H9 (cell line): Measurements from ENCODE around the gene EIF4H. TPM values are rescaled to one million over a fixed set of nuclear protein-coding genes. Genes with fewer than 3 reads are reported as not detected.

Source experiments
- DNase-seq: peaks from one replicate; pipeline ENCODE4 v3.0.0-alpha.2; 2017
- H2AFZ ChIP-seq: one replicate; pipeline ENCODE4 v1.6.1; 2013; ENCODE audit warnings: mild to moderate bottlenecking, low read length, control low read depth, moderate library complexity
- H2AK5ac ChIP-seq: 2 replicates; pipeline ENCODE4 v1.6.1; 2013; ENCODE audit warnings: low read length, control low read depth, mixed read lengths; ENCODE audit not compliant: insufficient read length
- H2BK120ac ChIP-seq: one replicate; pipeline ENCODE4 v1.6.1; 2013; ENCODE audit warnings: low read depth, mild to moderate bottlenecking, low read length, control low read depth, inconsistent platforms; ENCODE audit not compliant: poor library complexity, severe bottlenecking
- H2BK12ac ChIP-seq: 2 replicates; pipeline ENCODE4 v1.6.1; 2013; ENCODE audit warnings: low read length, control low read depth, mixed read lengths, low read depth; ENCODE audit not compliant: insufficient read length
- H2BK15ac ChIP-seq: 2 replicates; pipeline ENCODE4 v1.6.1; 2013; ENCODE audit warnings: low read depth, low read length, control low read depth
- H2BK20ac ChIP-seq: one replicate; pipeline ENCODE4 v1.6.1; 2013; ENCODE audit warnings: low read depth, mild to moderate bottlenecking, low read length, control low read depth, inconsistent platforms; ENCODE audit not compliant: poor library complexity, severe bottlenecking
- H2BK5ac ChIP-seq: 2 replicates; pipeline ENCODE4 v1.6.1; 2013; ENCODE audit warnings: low read length, control low read depth, mixed read lengths; ENCODE audit not compliant: insufficient read length
- H3K14ac ChIP-seq: 2 replicates; pipeline ENCODE4 v1.6.1; 2013; ENCODE audit warnings: low read length, control low read depth; ENCODE audit not compliant: insufficient read depth
- H3K18ac ChIP-seq: 2 replicates; pipeline ENCODE4 v1.6.1; 2013; ENCODE audit warnings: low read depth, mild to moderate bottlenecking, mixed read lengths, low read length, control low read depth; ENCODE audit not compliant: insufficient read length
- H3K23ac ChIP-seq: 2 replicates; pipeline ENCODE4 v1.6.1; 2013; ENCODE audit warnings: low read length, control low read depth, mixed read lengths, low read depth; ENCODE audit not compliant: insufficient read length
- H3K23me2 ChIP-seq: 2 replicates; pipeline ENCODE4 v1.6.1; 2013; ENCODE audit warnings: low read depth, mild to moderate bottlenecking, mixed read lengths, low read length, control low read depth; ENCODE audit not compliant: insufficient read length, poor library complexity, severe bottlenecking
- H3K27ac ChIP-seq: 2 replicates; pipeline ENCODE4 v1.5.1; 2013; ENCODE audit warnings: low read length, control low read depth, mixed read lengths, low read depth; ENCODE audit not compliant: insufficient read length
- H3K27me3 ChIP-seq: 2 replicates; pipeline ENCODE4 v1.6.1; 2013; ENCODE audit warnings: low read length, control low read depth, inconsistent platforms; ENCODE audit not compliant: insufficient read depth
- H3K4ac ChIP-seq: 2 replicates; pipeline ENCODE4 v1.6.1; 2013; ENCODE audit warnings: low read depth, mild to moderate bottlenecking, control low read depth, inconsistent platforms, low read length, moderate library complexity
- H3K4me1 ChIP-seq: 2 replicates; pipeline ENCODE4 v1.6.1; 2013; ENCODE audit warnings: low read length, control low read depth, inconsistent platforms; ENCODE audit not compliant: insufficient read depth
- H3K4me2 ChIP-seq: 2 replicates; pipeline ENCODE4 v1.6.1; 2013; ENCODE audit warnings: low read length, control low read depth, mixed read lengths; ENCODE audit not compliant: insufficient read length, insufficient read depth
- H3K56ac ChIP-seq: 2 replicates; pipeline ENCODE4 v1.6.1; 2013; ENCODE audit warnings: low read depth, mild to moderate bottlenecking, mixed read lengths, low read length, control low read depth; ENCODE audit not compliant: insufficient read length
- H3K79me1 ChIP-seq: 2 replicates; pipeline ENCODE4 v1.6.1; 2013; ENCODE audit warnings: low read depth, mild to moderate bottlenecking, moderate library complexity, low read length, control low read depth, inconsistent platforms; ENCODE audit not compliant: insufficient read depth, poor library complexity, severe bottlenecking
- H3K79me2 ChIP-seq: 2 replicates; pipeline ENCODE4 v1.6.1; 2013; ENCODE audit warnings: low read length, control low read depth, inconsistent platforms; ENCODE audit not compliant: insufficient read depth
- H3K9ac ChIP-seq: 2 replicates; pipeline ENCODE4 v1.6.1; 2013; ENCODE audit warnings: low read length, control low read depth, mixed read lengths; ENCODE audit not compliant: insufficient read length; ENCODE audit errors: extremely low read depth
- H3K9me3 ChIP-seq: one replicate; pipeline ENCODE4 v1.6.1; 2013; ENCODE audit warnings: low read depth, low read length, inconsistent platforms; ENCODE audit not compliant: control insufficient read depth
- H3T11ph ChIP-seq: one replicate; pipeline ENCODE4 v1.6.1; 2013; ENCODE audit warnings: mild to moderate bottlenecking, low read length, control low read depth, inconsistent platforms
- H4K20me1 ChIP-seq: one replicate; pipeline ENCODE4 v1.6.1; 2013; ENCODE audit not compliant: control insufficient read depth, insufficient read length, insufficient read depth
- H4K5ac ChIP-seq: 2 replicates; pipeline ENCODE4 v1.6.1; 2013; ENCODE audit warnings: low read depth, mild to moderate bottlenecking, mixed read lengths, low read length, control low read depth; ENCODE audit not compliant: insufficient read length
- H4K8ac ChIP-seq: replicated peaks from 2 replicates; pipeline ENCODE4 v1.6.1; 2013; ENCODE audit warnings: low read length, control low read depth, mixed read lengths, low read depth; ENCODE audit not compliant: insufficient read length
- H4K91ac ChIP-seq: 2 replicates; pipeline ENCODE4 v1.6.1; 2013; ENCODE audit warnings: low read depth, mild to moderate bottlenecking, moderate library complexity, mixed read lengths, low read length, control low read depth; ENCODE audit not compliant: insufficient read length
- H3K27ac Mint-ChIP-seq, 3 experiments: 2 replicates in 2 of 3; 3 replicates in 1 of 3; pipeline ENCODE4 v1.8.0; 2020 to 2021; ENCODE audit warnings: mixed read lengths in 3 of 3, mild to moderate bottlenecking in 1 of 3, moderate library complexity in 1 of 3
- H3K27me3 Mint-ChIP-seq: 2 replicates; pipeline ENCODE4 v1.8.0; 2021; ENCODE audit warnings: low read depth, mild to moderate bottlenecking, moderate library complexity, mixed read lengths
- H3K36me3 Mint-ChIP-seq, 3 experiments: 2 replicates in 2 of 3; 3 replicates in 1 of 3; pipeline ENCODE4 v1.8.0; 2020 to 2021; ENCODE audit warnings: low read depth in 3 of 3, mixed read lengths in 3 of 3; ENCODE audit not compliant: insufficient read depth in 1 of 3
- H3K4me1 Mint-ChIP-seq, 2 experiments: 2 replicates each; pipeline ENCODE4 v1.8.0; 2020; ENCODE audit warnings: mixed read lengths in 2 of 2
- H3K4me3 Mint-ChIP-seq, 2 experiments: 2 replicates in 1 of 2; 3 replicates in 1 of 2; pipeline ENCODE4 v1.8.0; 2020 to 2021; ENCODE audit warnings: mild to moderate bottlenecking in 2 of 2, mixed read lengths in 2 of 2, moderate library complexity in 1 of 2
- H3K9me3 Mint-ChIP-seq, 2 experiments: 2 replicates in 1 of 2; 3 replicates in 1 of 2; pipeline ENCODE4 v1.8.0; 2020; ENCODE audit warnings: mild to moderate bottlenecking in 2 of 2, mixed read lengths in 2 of 2, moderate library complexity in 1 of 2
- CTCF ChIP-seq: fragments of 200-600 bp; sonication (generic); conservative IDR thresholded peaks from 3 replicates; pipeline ENCODE4 v1.8.0; 2021; ENCODE audit warnings: antibody characterized with exemption, mild to moderate bottlenecking
- WGBS: extraction: QIAGEN DNeasy Blood & Tissue Kit; methylation state at CpG from one replicate; pipeline ENCODE4 v1.1.7; 2013; ENCODE audit warnings: missing lambda C conversion rate, low lambda C conversion rate, mixed read lengths; ENCODE audit not compliant: insufficient read length; ENCODE audit errors: extremely low coverage; 5-methylcytosine and 5-hydroxymethylcytosine counted together
- total RNA-seq: library from RNA; stranded (reverse); gene quantifications from 2 replicates; pipeline ENCODE4 v1.2.1, GENCODE V29; 2021

Gene EIF4H
- total RNA-seq, 1 experiment from 2014 or later = 363 TPM

- no peak overlapping the region for H3K27ac ChIP-seq
- Mint-ChIP-seq H3K27me3 (no peaks in the 10 kb centered on the region), H3K36me3 (peaks cover 15 to 47% (median 44%) of the 10 kb centered on the region in 3 experiments; a peak in 6 of 7 replicates), H3K4me1 (peaks cover 41 to 43% of the 10 kb centered on the region in 2 experiments), H3K4me3 (no peak overlapping the region), H3K9me3 (no peaks in the 10 kb centered on the region), H3K27ac (no peak overlapping the region)
- H4K20me1 ChIP-seq = peaks cover 3% of the 10 kb centered on the region
- DNase-seq = no peak
- no peaks in the 10 kb centered on the region for H3K9me3 ChIP-seq
- H4K8ac ChIP-seq = no peak overlapping the region
- peaks cover 3% of the 10 kb centered on the region for H3K79me1 ChIP-seq
- no peak overlapping the region for H2AK5ac ChIP-seq
- H3K18ac ChIP-seq = no peak overlapping the region
- no peak overlapping the region for H4K91ac ChIP-seq
- H3T11ph ChIP-seq = no peak overlapping the region
- WGBS = no CpG with 5 or more reads among the region's 5 CpGs
- H3K4me2 ChIP-seq = no peak overlapping the region
- H3K27me3 ChIP-seq = no peaks in the 10 kb centered on the region
- H2BK120ac ChIP-seq = no peak overlapping the region
- H3K56ac ChIP-seq = no peak overlapping the region
- H2BK12ac ChIP-seq = no peak overlapping the region
- H2BK5ac ChIP-seq = no peak overlapping the region
- no peak overlapping the region for H3K9ac ChIP-seq
- H4K5ac ChIP-seq = no peak overlapping the region
- no peaks in the 10 kb centered on the region for H3K23me2 ChIP-seq
- H2AFZ ChIP-seq = no peak overlapping the region
- H3K23ac ChIP-seq = no peak overlapping the region
- H2BK15ac ChIP-seq = no peak overlapping the region
- no peak overlapping the region for H3K4ac ChIP-seq
- H3K14ac ChIP-seq = no peak overlapping the region
- no peaks in the 10 kb centered on the region; the same call in 1 of the 2 replicates for H3K4me1 ChIP-seq
- H3K79me2 ChIP-seq = peaks cover 86% of the 10 kb centered on the region
- H2BK20ac ChIP-seq = no peak overlapping the region
- no peak for TF ChIP-seq CTCF
These were observed 7.7 kb downstream of the EIF4H start for GRCh38 chr7:74181821-74182220.
